PC-9 (cell line): Measurements from ENCODE around the gene SYNGR1. TPM values are rescaled to one million over a fixed set of nuclear protein-coding genes. Genes with fewer than 3 reads are reported as not detected.

Experiments used
- BruUV-seq: library from RNA; stranded (reverse); fragments of 400-500 nt; replicated peaks from 2 replicates; lab custom pipeline; 2021; lab: Mats Ljungman, UMichigan
- CTCF ChIA-PET: fragments of 300-600 bp; sonication (Branson Sonifier 250); formaldehyde crosslinking; loops from one replicate; lab custom pipeline; 2022; ENCODE audit warnings: antibody characterized with exemption; lab: Charles Lee
- POLR2A ChIA-PET: fragments of 300-600 bp; sonication (Branson Sonifier 250); formaldehyde crosslinking; loops from one replicate; lab custom pipeline; 2022; ENCODE audit warnings: antibody characterized with exemption; ENCODE audit not compliant: unreplicated experiment; lab: Charles Lee
- DNase-seq, 2 experiments: peaks; one replicate each; pipeline versions ENCODE4 v3.0.0 to v3.0.0-alpha.2; 2015 to 2022; ENCODE audit warnings: mixed read lengths in 1 of 2
- H2AFZ ChIP-seq: fragments of 200-600 bp; sonication (generic); 2 replicates; pipeline ENCODE4 v1.8.1; 2017; ENCODE audit warnings: antibody characterized with exemption
- H3F3A ChIP-seq: fragments of 200-600 bp; sonication (generic); 2 replicates; pipeline ENCODE4 v1.8.1; 2017; ENCODE audit warnings: antibody characterized with exemption, mild to moderate bottlenecking, low read depth; ENCODE audit not compliant: insufficient read depth
- H3K27ac ChIP-seq: fragments of 200-600 bp; sonication (generic); 2 replicates; pipeline ENCODE4 v1.6.1; 2016; ENCODE audit warnings: mixed run types
- H3K27me3 ChIP-seq: fragments of 200-600 bp; sonication (generic); 2 replicates; pipeline ENCODE4 v1.6.1; 2016; ENCODE audit warnings: low read depth, mixed run types; ENCODE audit not compliant: insufficient read depth
- H3K36me3 ChIP-seq: fragments of 200-600 bp; sonication (generic); 2 replicates; pipeline ENCODE4 v1.6.1; 2016; ENCODE audit warnings: low read depth, mixed run types
- H3K4me1 ChIP-seq: fragments of 200-600 bp; sonication (generic); replicated peaks from 2 replicates; pipeline ENCODE4 v1.6.1; 2016; ENCODE audit warnings: mixed run types; ENCODE audit not compliant: insufficient read depth
- H3K4me2 ChIP-seq: fragments of 200-600 bp; sonication (generic); 2 replicates; pipeline ENCODE4 v1.6.1; 2017; ENCODE audit warnings: mixed run types
- H3K4me3 ChIP-seq: fragments of 200-600 bp; sonication (generic); 2 replicates; pipeline ENCODE4 v1.6.1; 2016; ENCODE audit warnings: mixed run types
- H3K79me2 ChIP-seq: fragments of 200-600 bp; sonication (generic); 2 replicates; pipeline ENCODE4 v1.6.1; 2017; ENCODE audit warnings: low read depth, mixed run types
- H3K9me2 ChIP-seq: fragments of 200-600 bp; sonication (generic); 2 replicates; pipeline ENCODE4 v1.8.1; 2017; ENCODE audit warnings: mild to moderate bottlenecking; ENCODE audit not compliant: insufficient read depth
- H3K9me3 ChIP-seq: fragments of 200-600 bp; sonication (generic); 2 replicates; pipeline ENCODE4 v1.8.1; 2016; ENCODE audit warnings: low read depth; ENCODE audit not compliant: insufficient read depth
- H4K20me1 ChIP-seq: fragments of 200-600 bp; sonication (generic); 2 replicates; pipeline ENCODE4 v1.8.1; 2017; ENCODE audit not compliant: insufficient read depth
- EZH2 ChIP-seq: fragments of 200-600 bp; sonication (generic); IDR thresholded peaks from 2 replicates; pipeline ENCODE4 v1.8.0; 2017; ENCODE audit warnings: antibody characterized with exemption, low read depth
- intact Hi-C: fragments of 100-400 bp; cut with micrococcal nuclease; formaldehyde crosslinking; loops from one replicate; pipeline ENCODE4 v1.10.0; 2022; ENCODE audit not compliant: unreplicated experiment
- total RNA-seq: library from RNA; stranded (reverse); gene quantifications from 2 replicates; pipeline ENCODE4 v1.2.3, GENCODE V29; 2021
- TF ChIP-seq, protein P1 (sequence below): fragments of 200-600 bp; sonication (generic); conservative IDR thresholded peaks from 2 replicates; pipeline ENCODE4 v1.6.1; 2017; ENCODE audit warnings: mixed run types, antibody characterized with exemption, mild to moderate bottlenecking, moderate library complexity

The SYNGR1 gene
- total RNA-seq, 1 experiment from 2014 or later, result 12.0 TPM

DNA sequence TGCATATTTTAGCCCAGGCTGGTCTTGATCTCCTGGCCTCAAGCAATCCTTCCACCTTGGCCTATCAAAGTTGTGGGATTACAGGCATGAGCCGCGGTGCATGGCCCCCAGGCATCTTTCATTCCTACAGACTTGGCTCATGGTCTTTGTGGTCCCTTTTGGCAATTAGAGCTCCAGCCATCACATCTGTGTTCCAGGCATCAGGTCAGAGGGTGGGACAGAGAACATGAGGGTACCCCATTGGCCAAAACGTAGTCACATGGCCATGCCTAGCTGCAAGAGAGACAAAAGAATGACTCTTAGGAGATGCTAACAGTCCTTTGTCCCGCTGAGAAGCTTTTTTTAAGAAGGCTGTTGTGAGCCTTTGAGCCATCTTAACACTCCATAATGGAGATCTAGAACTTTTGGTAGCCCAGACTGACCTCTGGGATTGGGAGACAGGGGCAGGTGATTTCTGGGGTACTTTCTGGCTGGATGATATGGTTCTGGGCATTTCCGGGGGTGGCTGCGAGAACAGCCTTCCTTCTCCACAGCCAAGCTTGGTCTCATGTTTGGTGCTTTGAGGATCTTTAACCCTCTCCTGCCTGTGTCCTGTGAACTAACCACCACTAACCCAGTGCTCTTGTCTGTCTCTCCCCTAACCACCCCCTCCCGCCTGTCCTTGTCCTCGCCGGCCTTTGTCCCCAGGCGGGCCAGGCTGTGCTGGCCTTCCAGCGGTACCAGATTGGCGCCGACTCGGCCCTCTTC lies 31.4 kb downstream of the SYNGR1 start:
- no peaks in the 10 kb centered on the region for H3K79me2 ChIP-seq
- CTCF ChIA-PET, result no interaction called here
- no peaks in the 10 kb centered on the region for H3K9me2 ChIP-seq
- H3K27ac ChIP-seq, result no peak overlapping the region
- intact Hi-C loops, result no loop called here
- no peak overlapping the region for H3K4me2 ChIP-seq
- H3K36me3 ChIP-seq, result no peaks in the 10 kb centered on the region
- BruUV-seq, result no TSS peak
- DNase-seq, result no peak
- H3F3A ChIP-seq, result peaks cover 5% of the 10 kb centered on the region; the same call in 1 of the 2 replicates
- no peaks in the 10 kb centered on the region for H3K27me3 ChIP-seq
- no peaks in the 10 kb centered on the region for H3K9me3 ChIP-seq
- no peak for TF ChIP-seq EZH2
- TF ChIP-seq, protein P1, sequence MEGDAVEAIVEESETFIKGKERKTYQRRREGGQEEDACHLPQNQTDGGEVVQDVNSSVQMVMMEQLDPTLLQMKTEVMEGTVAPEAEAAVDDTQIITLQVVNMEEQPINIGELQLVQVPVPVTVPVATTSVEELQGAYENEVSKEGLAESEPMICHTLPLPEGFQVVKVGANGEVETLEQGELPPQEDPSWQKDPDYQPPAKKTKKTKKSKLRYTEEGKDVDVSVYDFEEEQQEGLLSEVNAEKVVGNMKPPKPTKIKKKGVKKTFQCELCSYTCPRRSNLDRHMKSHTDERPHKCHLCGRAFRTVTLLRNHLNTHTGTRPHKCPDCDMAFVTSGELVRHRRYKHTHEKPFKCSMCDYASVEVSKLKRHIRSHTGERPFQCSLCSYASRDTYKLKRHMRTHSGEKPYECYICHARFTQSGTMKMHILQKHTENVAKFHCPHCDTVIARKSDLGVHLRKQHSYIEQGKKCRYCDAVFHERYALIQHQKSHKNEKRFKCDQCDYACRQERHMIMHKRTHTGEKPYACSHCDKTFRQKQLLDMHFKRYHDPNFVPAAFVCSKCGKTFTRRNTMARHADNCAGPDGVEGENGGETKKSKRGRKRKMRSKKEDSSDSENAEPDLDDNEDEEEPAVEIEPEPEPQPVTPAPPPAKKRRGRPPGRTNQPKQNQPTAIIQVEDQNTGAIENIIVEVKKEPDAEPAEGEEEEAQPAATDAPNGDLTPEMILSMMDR, result no peak
- POLR2A ChIA-PET, result no interaction called here
- no peak overlapping the region for H2AFZ ChIP-seq
- no peaks in the 10 kb centered on the region for H4K20me1 ChIP-seq
- H3K4me3 ChIP-seq, result no peak overlapping the region
- no peaks in the 10 kb centered on the region; the same call in 1 of the 2 replicates for H3K4me1 ChIP-seq

DNA sequence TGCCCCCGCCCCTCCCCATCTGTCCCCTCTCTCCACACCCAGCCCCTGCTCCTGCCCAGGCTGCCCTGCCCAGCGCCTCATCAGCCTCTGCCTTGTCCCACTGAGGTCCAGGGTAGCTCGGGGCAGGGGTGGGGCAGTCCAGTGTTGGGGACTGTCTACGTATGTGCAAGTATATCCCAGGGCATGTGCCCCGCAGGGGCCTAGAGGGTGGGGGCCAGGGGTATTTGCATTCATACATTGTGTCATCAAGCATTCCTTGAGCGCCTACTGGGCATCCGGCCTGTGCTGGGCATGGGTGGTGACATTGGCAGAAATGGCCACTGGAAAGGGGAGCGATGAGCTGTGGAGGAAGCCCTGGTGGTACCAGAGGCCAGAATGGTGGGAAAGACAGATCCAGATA lies 32.1 kb downstream of the SYNGR1 start:
- no peak overlapping the region for H3K4me3 ChIP-seq
- no peaks in the 10 kb centered on the region for H4K20me1 ChIP-seq
- no peaks in the 10 kb centered on the region; the same call in 1 of the 2 replicates for H3K4me1 ChIP-seq
- no peaks in the 10 kb centered on the region for H3K79me2 ChIP-seq
- no peak for DNase-seq
- intact Hi-C loops, result no loop called here
- ChIA-PET CTCF (no interaction called here), POLR2A (no interaction called here)
- no peaks in the 10 kb centered on the region for H3K9me2 ChIP-seq
- no peaks in the 10 kb centered on the region for H3K27me3 ChIP-seq
- H3F3A ChIP-seq, result peaks cover 5% of the 10 kb centered on the region; the same call in 1 of the 2 replicates
- H3K9me3 ChIP-seq, result no peaks in the 10 kb centered on the region
- no peak overlapping the region for H3K4me2 ChIP-seq
- no peak overlapping the region for H3K27ac ChIP-seq
- no TSS peak for BruUV-seq
- TF ChIP-seq EZH2, result no peak
- no peak overlapping the region for H2AFZ ChIP-seq
- no peaks in the 10 kb centered on the region for H3K36me3 ChIP-seq

DNA sequence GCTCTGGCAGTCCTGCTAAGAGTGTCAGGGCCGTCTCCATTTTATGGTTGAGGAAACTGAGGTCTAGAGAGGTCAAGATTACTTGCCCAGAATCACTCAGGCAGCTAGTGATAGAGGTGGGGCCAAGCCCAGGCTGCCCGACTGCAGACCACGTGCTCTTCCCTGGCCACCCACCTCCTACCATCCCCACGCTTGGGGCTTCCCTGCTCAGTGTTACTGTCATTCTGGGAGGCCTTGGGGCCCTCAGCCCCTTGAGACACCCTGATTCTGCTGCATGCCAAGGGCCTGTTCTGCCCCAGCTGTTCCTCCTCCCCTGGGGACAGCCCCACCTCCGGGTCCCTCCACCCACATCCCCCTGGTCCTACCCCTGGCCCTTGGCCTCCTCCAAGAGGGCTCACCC lies 32.6 kb downstream of the SYNGR1 start:
- DNase-seq, result no peak
- H4K20me1 ChIP-seq, result no peaks in the 10 kb centered on the region
- ChIA-PET CTCF (no interaction called here), POLR2A (no interaction called here)
- H3K27me3 ChIP-seq, result no peaks in the 10 kb centered on the region
- H3K4me2 ChIP-seq, result no peak overlapping the region
- intact Hi-C loops, result no loop called here
- H3K9me3 ChIP-seq, result no peaks in the 10 kb centered on the region
- no peaks in the 10 kb centered on the region; the same call in 1 of the 2 replicates for H3K4me1 ChIP-seq
- no peaks in the 10 kb centered on the region for H3K79me2 ChIP-seq
- no peak overlapping the region for H2AFZ ChIP-seq
- H3F3A ChIP-seq, result peaks cover 5% of the 10 kb centered on the region; the same call in 1 of the 2 replicates
- H3K4me3 ChIP-seq, result no peak overlapping the region
- no peaks in the 10 kb centered on the region for H3K36me3 ChIP-seq
- no TSS peak for BruUV-seq
- H3K27ac ChIP-seq, result no peak overlapping the region
- TF ChIP-seq, protein P1, result no peak
- no peak for TF ChIP-seq EZH2
- no peaks in the 10 kb centered on the region for H3K9me2 ChIP-seq
